ACHN (cell line): Measurements from ENCODE around the gene ORAI1.
"Not testable (repeated sequence)": the region's sequence is repeated elsewhere in the genome, so short reads cannot be mapped to it uniquely, and the experiment has no call there.

Experiments
- DNase-seq: peaks from one replicate; pipeline ENCODE4 v3.0.0-alpha.2; 2015
- in situ Hi-C: cut with HindIII; loops from 2 replicates; pipeline ENCODE4 v1.10.0; 2017; ENCODE audit warnings: low sequenced_read_pairs, low pct_ligation_motif_present, low pct_unique_long_range_greater_than_20kb

The ORAI1 gene

GRCh38 chr12:121676190-121676589 lies 49.9 kb downstream of the ORAI1 start:
- in situ Hi-C loops = no loop called here
- no peak for DNase-seq

DNA sequence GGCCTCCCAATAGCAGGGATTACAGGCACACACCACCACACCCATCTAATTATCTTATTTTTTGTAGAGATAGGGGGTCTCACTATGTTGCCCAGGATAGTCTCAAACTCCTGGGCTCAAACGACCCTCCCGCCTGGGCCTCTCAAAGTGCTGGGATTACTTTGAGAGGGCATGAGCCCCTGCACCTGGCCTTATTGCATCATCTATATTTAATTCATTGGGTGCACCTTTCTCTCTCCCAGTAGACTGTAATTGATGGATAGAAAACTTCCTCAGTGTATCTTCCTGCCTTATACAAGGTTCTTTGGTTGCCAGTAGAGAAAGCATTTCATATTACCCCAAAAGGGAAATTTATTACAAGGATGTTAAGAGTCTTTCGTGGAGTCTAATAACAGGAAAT lies 52.0 kb downstream of the ORAI1 start:
- no peak for DNase-seq
- in situ Hi-C loops = no loop called here

DNA sequence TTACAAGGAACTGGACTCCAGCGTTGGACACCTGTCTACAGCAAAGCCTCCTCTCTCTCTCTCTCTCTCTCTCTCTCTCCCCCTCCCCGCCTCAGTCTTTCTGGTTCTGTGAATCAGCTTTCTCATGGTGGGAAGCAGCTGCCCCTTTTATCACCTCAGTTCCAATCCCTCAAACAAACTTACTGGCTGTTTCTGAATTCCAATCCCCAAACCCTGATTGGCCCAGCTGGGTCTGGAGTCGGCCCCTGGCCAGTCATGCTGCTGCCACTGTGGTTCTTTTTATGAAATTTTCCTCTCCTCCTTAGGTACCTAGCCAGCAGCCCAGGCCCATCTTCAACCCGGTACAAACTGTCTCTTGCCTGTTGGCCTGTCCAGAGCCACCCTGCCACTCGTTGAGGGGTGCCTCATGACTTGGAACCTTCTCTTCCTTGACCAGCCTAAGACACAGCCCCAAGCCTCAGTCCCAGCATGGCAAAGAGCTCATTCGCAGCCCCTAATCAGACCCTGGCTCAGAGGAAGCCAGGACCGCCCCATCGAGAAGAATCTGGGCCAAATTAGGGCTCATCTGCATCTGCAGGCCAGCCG lies 52.5 kb downstream of the ORAI1 start:
- in situ Hi-C loops = no loop called here

GRCh38 chr12:121679661-121680197 lies 53.4 kb downstream of the ORAI1 start:
- in situ Hi-C loops = not testable (repeated sequence)

More for the DNA sequence above, 52.5 kb downstream of the ORAI1 start:
- no peak for DNase-seq

DNA sequence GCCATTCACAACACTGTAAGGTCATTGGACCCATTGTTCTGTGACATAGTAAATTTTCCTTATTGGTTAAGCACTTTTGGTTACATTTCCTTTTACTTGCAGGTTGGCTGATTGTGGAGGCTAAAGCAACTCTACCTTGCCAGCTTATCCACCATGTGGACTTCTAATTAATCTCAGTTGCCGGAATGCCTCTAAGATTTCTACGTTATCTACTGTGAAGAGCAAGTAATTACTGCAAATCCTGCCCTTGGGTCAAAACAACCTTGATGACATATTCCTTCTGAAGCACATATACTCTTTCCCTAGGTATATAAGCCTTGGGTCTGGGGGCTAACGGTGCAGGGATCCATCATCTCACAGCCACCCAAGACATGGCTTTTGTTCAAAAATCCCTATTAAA lies 62.6 kb downstream of the ORAI1 start:
- in situ Hi-C loops = no loop called here
- DNase-seq = no peak

More at GRCh38 chr12:121679661-121680197, 53.4 kb downstream of the ORAI1 start:
- DNase-seq = not testable (repeated sequence)

GRCh38 chr12:121689430-121689829 lies 63.1 kb downstream of the ORAI1 start:
- in situ Hi-C loops = no loop called here
- no peak for DNase-seq
